Subcutaneous adipose tissue (tissue), 4 donors: Measurements from ENCODE around the gene LRP1B. TPM values are rescaled to one million over a fixed set of nuclear protein-coding genes. Genes with fewer than 3 reads are reported as not detected.

ENCODE experiments used
- CTCF ChIP-seq: fragments of 450-650 bp; IDR thresholded peaks from one replicate; pipeline ENCODE4 v1.5.1; 2016; ENCODE audit warnings: low read depth, mild to moderate bottlenecking, control low read depth, antibody characterized with exemption, moderate library complexity
- total RNA-seq, 4 donors: library from RNA; depleted of rRNA; stranded (reverse); fragments of >200 nt; gene quantifications; one replicate each; pipeline ENCODE4 v1.1.0, GENCODE V29; 2016

The LRP1B gene
- total RNA-seq, 4 donors from 2014 or later = 4.2 to 50.2 (median 14.7) TPM

DNA sequence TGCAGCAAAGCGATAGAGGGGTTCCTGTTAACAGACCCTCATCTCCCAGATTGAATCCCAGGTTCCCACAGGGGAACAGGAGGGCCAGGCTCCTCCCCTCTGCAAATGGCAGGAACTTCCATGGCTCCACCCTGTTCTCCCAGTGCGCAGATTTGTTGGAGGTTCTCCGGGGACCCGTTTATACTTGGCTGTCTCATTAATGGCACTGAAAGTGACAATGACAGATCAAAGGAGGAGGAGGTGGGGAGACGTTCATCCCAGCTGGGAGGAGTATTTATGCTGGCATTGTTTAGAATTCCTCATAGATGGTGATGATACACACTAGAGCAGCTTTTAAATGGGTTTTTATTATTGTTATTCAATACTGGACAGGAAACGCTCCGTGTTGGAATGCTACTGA, 186.9 kb downstream of the LRP1B start:
- TF ChIP-seq CTCF = no peak

- TF ChIP-seq CTCF = no peak
These were observed 188.6 kb downstream of the LRP1B start for GRCh38 chr2:141942006-141942789.

- TF ChIP-seq CTCF = no peak
These were observed 189.6 kb downstream of the LRP1B start for GRCh38 chr2:141941210-141941714.

DNA sequence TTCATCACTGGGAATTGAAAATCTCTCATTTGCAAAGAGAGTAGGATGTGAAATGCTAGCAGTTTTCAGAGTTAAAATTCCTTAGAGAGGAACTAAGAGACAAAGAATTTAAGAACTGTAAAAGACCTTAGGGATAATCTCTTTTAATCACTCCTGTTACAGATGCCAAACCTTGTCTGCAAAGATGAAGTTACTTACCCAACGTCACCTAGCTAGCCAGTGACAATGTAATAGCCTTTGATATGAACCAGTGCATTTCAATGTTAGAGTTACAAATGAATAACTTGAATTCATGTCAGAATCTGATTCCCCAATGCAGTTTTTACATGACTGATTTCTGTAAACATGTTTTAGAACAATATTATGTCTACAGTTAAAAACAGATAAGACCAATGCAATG, 190.1 kb downstream of the LRP1B start:
- TF ChIP-seq CTCF = no peak

DNA sequence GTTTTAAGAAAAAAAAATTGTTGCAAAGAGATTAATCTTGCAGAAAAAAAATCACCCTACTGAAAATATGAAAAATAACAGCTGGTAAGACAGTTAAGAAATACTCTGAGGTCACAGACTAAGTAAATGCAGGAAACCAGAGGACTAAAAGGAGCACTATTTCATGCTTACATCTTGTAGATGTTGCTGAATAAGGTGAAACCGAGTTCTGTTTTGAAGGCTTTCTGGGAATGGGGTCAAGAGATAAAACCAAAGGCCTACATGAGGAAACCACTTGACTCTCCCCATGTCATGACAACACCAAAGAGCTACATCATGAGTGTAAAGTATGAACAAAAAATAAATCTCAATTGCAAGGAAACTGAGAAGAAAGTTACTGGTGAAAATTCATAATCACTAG, 197.6 kb downstream of the LRP1B start:
- TF ChIP-seq CTCF = no peak

DNA sequence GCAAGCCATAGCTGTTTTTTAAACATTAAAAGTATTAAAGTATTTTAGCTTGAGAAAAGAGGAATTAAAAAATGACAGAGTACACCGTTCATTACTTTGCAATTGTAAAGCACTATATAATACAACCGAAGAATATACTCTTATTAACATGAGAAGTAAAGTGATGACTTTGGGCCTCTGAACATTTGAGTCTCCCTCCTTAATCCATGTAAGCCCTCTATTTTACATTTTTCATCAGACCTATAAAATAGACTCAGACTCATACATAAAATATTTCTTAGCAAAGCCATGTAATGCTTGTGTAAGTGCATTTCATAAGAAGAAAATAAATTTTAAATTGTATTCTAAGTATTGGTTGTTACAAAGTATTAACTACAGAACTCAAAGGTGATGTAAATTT, 198.6 kb downstream of the LRP1B start:
- no peak for TF ChIP-seq CTCF

DNA sequence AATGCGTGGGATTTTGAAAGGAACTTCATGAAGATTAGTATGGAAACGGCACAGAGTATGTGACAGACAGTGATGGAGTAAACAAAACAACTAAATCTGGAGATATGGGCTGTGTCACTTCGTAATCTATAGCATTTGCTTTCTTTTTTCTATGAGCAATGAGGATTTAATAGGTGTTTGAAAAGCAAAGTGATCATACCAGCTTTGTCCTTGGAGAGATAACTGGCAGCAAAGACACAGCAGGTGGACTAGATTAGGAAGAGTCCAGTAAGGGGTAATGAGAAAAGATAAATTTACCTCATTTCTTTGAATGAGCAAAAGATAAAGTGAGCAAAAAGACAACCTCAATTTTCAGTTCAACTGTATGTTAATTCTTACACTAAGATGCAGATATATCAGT, 199.0 kb downstream of the LRP1B start:
- no peak for TF ChIP-seq CTCF
